CD4-positive, alpha-beta T cell treated with Interleukin-6 at 100 ng/mL for 8 hours (primary cell): ENCODE results near the gene HBM.
"Not testable (repeated sequence)": the region's sequence is repeated elsewhere in the genome, so short reads cannot be mapped to it uniquely, and the experiment has no call there.

Source experiments
- DNase-seq: peaks from one replicate; pipeline ENCODE4 v3.0.0-alpha.2; 2020; ENCODE audit warnings: mixed read lengths, low spot score

The HBM gene

GRCh38 chr16:169014-169413 is 3.2 kb downstream of the HBM start:
- DNase-seq = no peak

GRCh38 chr16:170088-170507 is 4.3 kb downstream of the HBM start:
- DNase-seq = not testable (repeated sequence)

GRCh38 chr16:170788-171187 is 5.0 kb downstream of the HBM start:
- no peak for DNase-seq

GRCh38 chr16:172374-172941 is 6.7 kb downstream of the HBM start, which contains the start of gene HBA2:
TSS of gene HBA2 (plus strand) at chr16:172876. CDS start at chr16:172913, 37 bp downstream.
- DNase-seq = not testable (repeated sequence)

- not testable (repeated sequence) for DNase-seq
Observed at GRCh38 chr16:173211-173854, 7.6 kb downstream of the HBM start.

- DNase-seq = not testable (repeated sequence)
Observed at GRCh38 chr16:173928-174769, 8.4 kb downstream of the HBM start.

- DNase-seq = no peak
Observed at GRCh38 chr16:175011-175949, 9.5 kb downstream of the HBM start.

GRCh38 chr16:176006-176405 is 10.2 kb downstream of the HBM start:
- DNase-seq = not testable (repeated sequence)

- not testable (repeated sequence) for DNase-seq
Observed at GRCh38 chr16:176477-177382, 11.0 kb downstream of the HBM start, which contains the start of gene HBA1. TSS of gene HBA1 (plus strand) at chr16:176680. CDS start at chr16:176717, 37 bp downstream.

GRCh38 chr16:177394-177822 is 11.6 kb downstream of the HBM start:
- no peak for DNase-seq

- DNase-seq = no peak
Observed at GRCh38 chr16:177981-178667, 12.3 kb downstream of the HBM start.

- no peak for DNase-seq
Observed at GRCh38 chr16:178668-179015, 12.9 kb downstream of the HBM start.

- DNase-seq = no peak
Observed at GRCh38 chr16:179211-180092, 13.7 kb downstream of the HBM start.

GRCh38 chr16:180101-180675 is 14.4 kb downstream of the HBM start, which contains the start of gene HBQ1:
TSS of gene HBQ1 (plus strand) at chr16:180459. CDS start at chr16:180487, 28 bp downstream.
- DNase-seq = no peak

- peak; percentile 78 for DNase-seq
Observed at GRCh38 chr16:180681-181564, 15.1 kb downstream of the HBM start.

- no peak for DNase-seq
Observed at GRCh38 chr16:181565-182021, 15.8 kb downstream of the HBM start.

GRCh38 chr16:183005-183404 is 17.2 kb downstream of the HBM start:
- DNase-seq = no peak
